Muscle layer of duodenum (tissue), 2 donors: ENCODE data around the gene WDR33.

Source experiments
- H3K27ac ChIP-seq: one replicate; pipeline ENCODE4 v1.7.0; 2013; ENCODE audit warnings: mild to moderate bottlenecking, low read length
- H3K27me3 ChIP-seq: one replicate; pipeline ENCODE4 v1.7.0; 2013; ENCODE audit warnings: low read depth, mild to moderate bottlenecking, control low read depth, low read length
- H3K36me3 ChIP-seq, 2 donors: one replicate each; pipeline ENCODE4 v1.7.0; 2013; ENCODE audit warnings: low read length in 2 of 2, control low read depth in 1 of 2, mild to moderate bottlenecking in 1 of 2; ENCODE audit not compliant: insufficient read depth in 2 of 2, control insufficient read depth in 1 of 2
- H3K4me1 ChIP-seq, 2 donors: one replicate each; pipeline ENCODE4 v1.7.0; 2013; ENCODE audit warnings: low read length in 2 of 2, mild to moderate bottlenecking in 2 of 2, control low read depth in 1 of 2, moderate library complexity in 1 of 2; ENCODE audit not compliant: insufficient read depth in 2 of 2, control insufficient read depth in 1 of 2
- H3K4me3 ChIP-seq, 2 donors: one replicate each; pipeline ENCODE4 v1.7.0; 2013; ENCODE audit warnings: low read length in 2 of 2, low read depth in 1 of 2, mild to moderate bottlenecking in 1 of 2
- H3K9me3 ChIP-seq, 2 donors: one replicate each; pipeline ENCODE4 v1.7.0; 2013; ENCODE audit warnings: low read length in 2 of 2, control low read depth in 1 of 2, mild to moderate bottlenecking in 1 of 2; ENCODE audit not compliant: control insufficient read depth in 1 of 2
- donor health status: healthy.

Gene WDR33

GRCh38 chr2:127700527-127701192 lies 110.3 kb downstream of the WDR33 start:
- peaks cover 1 to 6% of the 10 kb centered on the region in 2 donors for H3K36me3 ChIP-seq
- no peaks in the 10 kb centered on the region for H3K27me3 ChIP-seq
- peak overlapping the region; percentile 69 to 72 for H3K4me3 ChIP-seq
- H3K9me3 ChIP-seq: no peaks in the 10 kb centered on the region
- peaks cover 14 to 22% of the 10 kb centered on the region in 2 donors for H3K4me1 ChIP-seq
- H3K27ac ChIP-seq: peak overlapping the region; percentile 86

GRCh38 chr2:127698553-127699355 lies 112.2 kb downstream of the WDR33 start:
- H3K27me3 ChIP-seq: no peaks in the 10 kb centered on the region
- no peaks in the 10 kb centered on the region for H3K9me3 ChIP-seq
- no peaks in the 10 kb centered on the region for H3K36me3 ChIP-seq
- H3K4me1 ChIP-seq: peaks cover 14 to 28% of the 10 kb centered on the region in 2 donors
- H3K4me3 ChIP-seq: no peak overlapping the region
- H3K27ac ChIP-seq: no peak overlapping the region

- no peak overlapping the region for H3K27ac ChIP-seq
- H3K27me3 ChIP-seq: no peaks in the 10 kb centered on the region
- H3K4me3 ChIP-seq: no peak overlapping the region
- H3K4me1 ChIP-seq: peaks cover 7 to 17% of the 10 kb centered on the region in 2 donors
- H3K36me3 ChIP-seq: no peaks in the 10 kb centered on the region
- H3K9me3 ChIP-seq: no peaks in the 10 kb centered on the region
These were observed 113.3 kb downstream of the WDR33 start for GRCh38 chr2:127697482-127698180.

GRCh38 chr2:127695491-127696472 lies 115.2 kb downstream of the WDR33 start:
- H3K9me3 ChIP-seq: no peaks in the 10 kb centered on the region
- no peaks in the 10 kb centered on the region for H3K27me3 ChIP-seq
- peak overlapping the region in 1 of 2 donors; percentile 57 for H3K4me3 ChIP-seq
- no peaks in the 10 kb centered on the region for H3K36me3 ChIP-seq
- no peak overlapping the region for H3K27ac ChIP-seq
- H3K4me1 ChIP-seq: peaks cover 5 to 13% of the 10 kb centered on the region in 2 donors

- Histone ChIP-seq H3K36me3 (no peaks in the 10 kb centered on the region), H3K4me3 (peak overlapping the region in 1 of 2 donors; percentile 57), H3K27me3 (no peaks in the 10 kb centered on the region), H3K9me3 (no peaks in the 10 kb centered on the region), H3K27ac (no peak overlapping the region), H3K4me1 (peaks cover 0 to 8% of the 10 kb centered on the region in 2 donors)
These were observed 116.0 kb downstream of the WDR33 start for GRCh38 chr2:127694986-127695385.

- Histone ChIP-seq H3K27me3 (no peaks in the 10 kb centered on the region), H3K36me3 (no peaks in the 10 kb centered on the region), H3K27ac (no peak overlapping the region), H3K9me3 (no peaks in the 10 kb centered on the region), H3K4me1 (peaks cover 0 to 8% of the 10 kb centered on the region in 2 donors), H3K4me3 (no peak overlapping the region)
These were observed 120.3 kb downstream of the WDR33 start for GRCh38 chr2:127690696-127691095.

GRCh38 chr2:127688405-127688804 lies 122.6 kb downstream of the WDR33 start:
- Histone ChIP-seq H3K36me3 (no peaks in the 10 kb centered on the region), H3K27me3 (no peaks in the 10 kb centered on the region), H3K27ac (no peak overlapping the region), H3K4me1 (no peaks in the 10 kb centered on the region), H3K4me3 (no peak overlapping the region), H3K9me3 (no peaks in the 10 kb centered on the region)

GRCh38 chr2:127685410-127686080 lies 125.4 kb downstream of the WDR33 start:
- H3K27ac ChIP-seq: no peak overlapping the region
- peaks cover 0 to 22% of the 10 kb centered on the region in 2 donors for H3K4me1 ChIP-seq

GRCh38 chr2:127683757-127684156 lies 127.2 kb downstream of the WDR33 start:
- Histone ChIP-seq H3K36me3 (no peaks in the 10 kb centered on the region), H3K27me3 (no peaks in the 10 kb centered on the region), H3K4me3 (no peak overlapping the region), H3K9me3 (no peaks in the 10 kb centered on the region), H3K27ac (no peak overlapping the region), H3K4me1 (peaks cover 0 to 22% of the 10 kb centered on the region in 2 donors)

More at GRCh38 chr2:127685410-127686080, 125.4 kb downstream of the WDR33 start:
- no peaks in the 10 kb centered on the region for H3K36me3 ChIP-seq
- H3K4me3 ChIP-seq: no peak overlapping the region
- no peaks in the 10 kb centered on the region for H3K27me3 ChIP-seq
- no peaks in the 10 kb centered on the region for H3K9me3 ChIP-seq

GRCh38 chr2:127683056-127683455 lies 127.9 kb downstream of the WDR33 start:
- Histone ChIP-seq H3K4me1 (peaks cover 0 to 22% of the 10 kb centered on the region in 2 donors), H3K27ac (no peak overlapping the region), H3K27me3 (no peaks in the 10 kb centered on the region), H3K36me3 (no peaks in the 10 kb centered on the region), H3K4me3 (no peak overlapping the region), H3K9me3 (no peaks in the 10 kb centered on the region)
